Stimulated activated naive B cell treated with anti-CD40 and anti-IgM and Interleukin-4, amounts not matched to agents 10 μg/mL and 1 μg/mL and 100 μg/mL, for 72 hours (primary cell): ENCODE measurements around the gene WNT9A.

Experiments used
- ATAC-seq, 2 donors: fragments of 150-1000 bp; cut with Tn5 transposase; replicated peaks; 2 replicates each; pipeline ENCODE4 v1.10.0; 2021; ENCODE audit warnings: moderate library complexity in 1 of 2
- DNase-seq: peaks from one replicate; pipeline ENCODE4 v3.0.0; 2021
- H3K27ac Mint-ChIP-seq: one replicate; pipeline ENCODE4 v1.8.0; 2022; ENCODE audit warnings: mild to moderate bottlenecking, mixed read lengths
- H3K27me3 Mint-ChIP-seq, 2 donors: one replicate each; pipeline ENCODE4 v1.8.0; 2022; ENCODE audit warnings: mixed read lengths in 2 of 2
- H3K36me3 Mint-ChIP-seq, 2 donors: one replicate each; pipeline ENCODE4 v1.8.0; 2022; ENCODE audit warnings: mixed read lengths in 2 of 2, mild to moderate bottlenecking in 1 of 2
- H3K4me1 Mint-ChIP-seq, 2 donors: one replicate each; pipeline ENCODE4 v1.8.0; 2022; ENCODE audit warnings: mixed read lengths in 2 of 2, mild to moderate bottlenecking in 1 of 2
- H3K4me3 Mint-ChIP-seq, 2 donors: one replicate each; pipeline ENCODE4 v1.8.0; 2022; ENCODE audit warnings: mild to moderate bottlenecking in 2 of 2, mixed read lengths in 2 of 2, moderate library complexity in 1 of 2
- H3K9me3 Mint-ChIP-seq, 2 donors: one replicate each; pipeline ENCODE4 v1.8.0; 2022; ENCODE audit warnings: mixed read lengths in 2 of 2, mild to moderate bottlenecking in 1 of 2

Gene WNT9A

DNA sequence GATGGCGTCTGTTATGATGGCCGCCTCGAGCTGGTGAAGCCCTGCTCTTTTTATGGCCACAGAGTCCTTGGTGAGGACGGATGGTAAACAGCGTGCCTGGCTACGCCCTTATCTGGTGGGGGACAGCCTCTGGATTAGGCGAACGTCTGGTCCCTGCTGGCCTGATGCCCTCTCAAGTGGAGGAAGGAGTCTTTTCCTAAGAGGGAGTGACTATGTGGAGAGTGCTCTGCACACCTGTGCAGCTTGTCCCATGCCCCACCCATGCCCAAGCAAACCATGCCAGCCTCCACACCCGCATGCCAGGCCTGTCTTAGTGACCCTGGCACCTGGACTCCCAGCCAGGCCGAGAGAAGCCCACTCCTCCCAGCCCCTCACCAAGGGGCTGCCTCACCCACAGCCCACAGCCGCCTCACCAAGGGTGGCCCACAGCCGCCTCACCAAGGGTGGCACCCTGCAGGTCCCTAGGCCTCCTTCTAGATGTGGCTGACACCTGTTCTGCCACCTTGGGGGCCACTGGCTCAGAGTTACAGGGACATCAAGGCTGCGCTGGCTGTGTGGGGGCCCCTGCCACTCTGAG, 40.2 kb downstream of the WNT9A start:
- H3K27me3 Mint-ChIP-seq: peaks cover 19 to 30% of the 10 kb centered on the region in 2 donors
- no peaks in the 10 kb centered on the region for H3K36me3 Mint-ChIP-seq
- DNase-seq: no peak
- H3K27ac Mint-ChIP-seq: no peak overlapping the region
- no peaks in the 10 kb centered on the region for H3K4me1 Mint-ChIP-seq
- H3K4me3 Mint-ChIP-seq: no peak overlapping the region
- ATAC-seq: no peak
- no peaks in the 10 kb centered on the region for H3K9me3 Mint-ChIP-seq

DNA sequence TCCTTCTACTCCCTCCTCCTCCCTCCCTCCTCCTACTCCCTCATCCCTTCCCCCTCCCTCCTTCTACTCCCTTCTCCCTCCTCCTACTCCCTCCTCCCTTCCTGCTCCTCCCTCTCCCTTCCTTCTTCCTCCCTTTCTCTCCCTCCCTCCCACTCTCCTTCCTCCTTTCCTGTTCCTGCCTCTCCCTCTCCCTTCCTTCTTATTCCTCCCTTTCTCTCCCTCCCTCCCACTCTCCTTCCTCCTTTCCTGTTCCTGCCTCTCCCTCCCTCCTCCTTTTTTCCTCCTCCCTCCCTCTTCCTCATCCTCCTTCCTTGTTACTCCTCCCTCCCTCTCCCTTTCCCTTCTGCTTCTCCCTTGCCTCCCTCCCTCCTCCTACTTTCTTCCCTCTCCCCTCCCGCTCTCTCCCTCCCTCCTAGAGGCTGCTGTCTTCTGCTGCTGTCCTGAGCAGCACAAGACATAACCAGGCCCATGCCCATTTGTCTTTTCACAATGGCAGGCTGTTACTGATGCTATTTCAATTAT, 41.1 kb downstream of the WNT9A start:
- Mint-ChIP-seq H3K27me3 (peaks cover 14 to 24% of the 10 kb centered on the region in 2 donors), H3K4me3 (no peak overlapping the region)
- no peak for ATAC-seq

DNA sequence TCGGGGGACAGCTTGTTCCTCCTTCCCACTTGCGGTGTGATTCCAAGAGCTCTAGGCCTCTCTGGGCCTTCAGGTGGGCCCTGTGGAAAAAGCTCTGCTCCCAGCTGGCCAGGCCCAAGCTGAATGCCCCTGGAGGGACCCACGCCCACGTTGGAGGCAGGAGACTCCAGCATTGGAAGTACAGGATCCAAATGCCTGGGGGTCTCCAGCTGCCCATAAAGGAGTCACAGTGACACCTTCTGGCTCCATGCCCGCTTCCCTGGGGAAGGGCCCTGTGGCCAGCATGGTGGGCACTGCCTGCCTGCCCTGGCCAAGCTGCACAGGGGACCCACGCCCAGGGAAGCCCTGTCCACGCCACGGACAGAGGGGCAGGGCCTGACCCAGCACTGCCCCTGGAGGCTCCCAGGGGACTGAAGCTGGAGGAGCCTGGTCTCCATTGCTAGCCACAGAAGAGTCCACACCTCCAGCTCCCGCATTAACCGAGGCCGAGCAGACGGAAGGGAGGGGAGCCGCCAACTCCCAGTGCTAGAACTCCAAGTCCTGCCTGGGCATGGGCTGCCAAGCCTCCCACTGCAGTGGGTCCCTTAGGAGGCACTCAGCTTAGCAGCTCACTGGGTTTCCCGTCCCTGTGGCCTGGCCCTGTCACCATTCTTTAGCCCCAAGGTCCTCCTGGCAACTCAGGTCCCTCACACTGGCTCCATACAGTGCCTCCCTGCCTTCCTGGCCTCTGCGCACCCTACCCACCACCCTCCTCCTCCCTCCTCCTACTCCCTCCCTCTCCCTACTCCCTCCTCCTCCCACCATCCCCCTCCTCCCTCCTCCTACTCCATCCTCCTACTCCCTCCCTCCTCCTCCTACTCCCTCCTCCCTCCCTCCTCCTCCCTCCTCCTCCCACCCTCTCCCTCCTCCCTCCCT, 41.9 kb downstream of the WNT9A start:
- Mint-ChIP-seq H3K27ac (no peak overlapping the region), H3K4me1 (no peaks in the 10 kb centered on the region), H3K9me3 (no peaks in the 10 kb centered on the region), H3K36me3 (no peaks in the 10 kb centered on the region), H3K4me3 (no peak overlapping the region), H3K27me3 (peaks cover 14 to 23% of the 10 kb centered on the region in 2 donors)
- ATAC-seq (peak in 1 of 2 donors; percentile 34), DNase-seq (no peak)

More for the DNA sequence above, 41.1 kb downstream of the WNT9A start:
- Mint-ChIP-seq H3K27ac (no peak overlapping the region), H3K9me3 (no peaks in the 10 kb centered on the region), H3K36me3 (no peaks in the 10 kb centered on the region), H3K4me1 (no peaks in the 10 kb centered on the region)
- no peak for DNase-seq

DNA sequence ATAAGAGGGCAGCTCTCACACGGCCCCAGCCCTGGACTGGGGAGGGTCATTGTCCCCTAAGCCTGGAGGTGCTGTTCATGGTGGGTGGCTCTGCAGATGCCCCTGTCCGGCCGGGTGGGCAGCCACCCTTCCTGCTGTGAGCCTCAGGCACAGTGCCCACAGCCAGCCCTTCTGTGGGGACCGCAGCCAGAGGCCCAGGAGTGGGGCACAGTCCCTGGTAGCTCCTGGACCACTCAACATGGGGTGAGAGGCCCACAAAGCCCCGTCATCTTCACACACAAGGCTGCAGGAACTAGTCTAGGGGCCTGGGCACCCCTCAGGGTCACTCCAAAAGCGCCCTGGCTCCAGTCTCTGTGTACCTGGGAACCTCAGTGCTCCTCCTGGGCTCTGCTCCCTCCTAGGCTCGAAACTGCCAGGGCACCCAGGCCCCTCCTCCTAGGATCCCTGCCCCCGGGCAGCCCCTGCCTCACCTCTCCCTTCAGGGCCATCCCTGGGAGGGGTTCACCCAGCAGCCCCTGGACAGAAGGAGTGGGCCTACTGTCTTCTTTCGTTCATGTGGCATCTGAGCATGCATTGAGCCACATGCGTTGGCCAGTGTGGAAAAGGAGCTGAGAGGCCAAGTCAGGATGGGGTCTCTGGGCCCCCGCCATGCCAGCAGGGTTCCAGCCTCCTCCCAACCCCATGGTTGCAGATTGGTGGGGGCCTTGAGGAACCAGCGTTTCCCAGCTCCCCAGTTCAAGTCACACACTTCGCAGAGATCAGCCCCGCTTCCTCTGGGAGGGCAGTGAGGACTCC, 43.0 kb downstream of the WNT9A start:
- Mint-ChIP-seq H3K36me3 (no peaks in the 10 kb centered on the region), H3K27ac (no peak overlapping the region)

DNA sequence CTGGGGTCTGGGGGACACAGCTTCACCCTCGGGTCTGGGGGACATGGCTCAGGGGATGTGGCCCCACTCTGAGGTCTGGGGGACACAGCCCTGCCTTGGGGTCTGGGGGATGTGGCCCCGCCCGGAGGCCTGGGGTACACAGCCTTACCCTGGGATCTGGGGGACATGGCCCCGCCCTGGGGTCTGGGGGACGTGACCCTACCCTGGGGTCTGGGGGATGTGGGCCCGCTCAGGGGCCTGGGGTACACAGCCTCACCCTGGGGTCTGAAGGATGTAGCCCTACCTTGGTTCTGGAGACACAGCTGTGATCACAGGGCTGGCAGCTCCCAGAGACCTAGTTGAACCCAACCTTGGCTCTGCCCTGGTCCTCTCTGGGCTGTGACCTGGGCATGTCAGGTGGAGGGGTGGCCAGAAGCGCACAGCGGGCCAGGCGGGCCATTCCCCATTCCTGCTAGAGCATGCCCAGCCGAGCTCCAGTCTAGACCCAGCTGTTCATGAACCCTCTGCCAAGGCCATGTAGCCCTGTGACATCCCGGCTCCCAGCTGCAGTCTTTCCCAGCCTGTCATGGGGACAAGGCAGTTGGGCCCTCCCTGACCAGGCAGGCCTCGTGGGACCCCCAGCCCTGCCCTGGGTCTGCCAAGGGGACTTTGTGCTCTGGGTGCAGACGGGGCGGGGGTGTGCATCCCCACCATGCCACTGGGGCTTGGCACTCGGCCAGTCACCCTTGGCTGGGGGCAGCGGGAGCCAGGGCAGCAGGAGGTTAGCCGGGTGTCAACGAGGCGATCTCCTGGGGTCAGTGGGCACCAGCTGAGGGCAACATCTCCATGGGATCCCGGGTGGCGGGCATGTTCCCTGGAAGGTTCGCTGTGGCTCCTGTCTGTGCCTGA, 43.9 kb downstream of the WNT9A start:
- H3K27me3 Mint-ChIP-seq: peaks cover 8 to 11% of the 10 kb centered on the region in 2 donors
- peaks cover 0 to 3% of the 10 kb centered on the region in 2 donors for H3K4me1 Mint-ChIP-seq
- no peak overlapping the region for H3K27ac Mint-ChIP-seq
- ATAC-seq (no peak), DNase-seq (no peak)
- H3K9me3 Mint-ChIP-seq: no peaks in the 10 kb centered on the region
- H3K4me3 Mint-ChIP-seq: no peak overlapping the region
- H3K36me3 Mint-ChIP-seq: no peaks in the 10 kb centered on the region

More for the DNA sequence above, 43.0 kb downstream of the WNT9A start:
- H3K4me1 Mint-ChIP-seq: no peaks in the 10 kb centered on the region
- H3K9me3 Mint-ChIP-seq: no peaks in the 10 kb centered on the region
- no peak overlapping the region for H3K4me3 Mint-ChIP-seq
- DNase-seq: no peak
- peaks cover 14 to 18% of the 10 kb centered on the region in 2 donors for H3K27me3 Mint-ChIP-seq
- ATAC-seq: no peak

DNA sequence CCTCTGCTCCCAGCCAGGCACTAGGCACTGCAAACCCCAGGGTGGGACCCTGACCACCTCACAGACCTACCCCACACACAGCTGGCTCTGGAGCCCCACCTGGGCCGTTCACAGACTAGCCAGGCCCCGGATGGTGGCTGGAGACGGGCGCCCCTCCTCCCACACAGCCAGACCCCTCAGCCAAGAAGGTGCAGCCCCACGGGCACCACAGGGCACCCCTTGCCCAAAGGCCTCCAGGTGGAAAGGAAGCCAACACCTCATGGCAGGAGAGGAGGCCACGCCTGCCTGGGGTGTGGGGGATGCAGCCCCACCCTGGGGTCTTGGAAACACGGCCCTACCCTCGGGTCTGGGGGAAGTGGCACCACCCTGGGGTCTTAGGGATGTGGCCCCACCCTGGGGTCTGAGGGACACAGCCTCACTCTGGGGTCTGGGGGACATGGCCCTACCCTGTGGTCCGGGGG, 44.6 kb downstream of the WNT9A start:
- Mint-ChIP-seq H3K4me3 (no peak overlapping the region), H3K36me3 (no peaks in the 10 kb centered on the region), H3K9me3 (no peaks in the 10 kb centered on the region), H3K27me3 (peaks cover 6 to 8% of the 10 kb centered on the region in 2 donors), H3K27ac (no peak overlapping the region), H3K4me1 (peaks cover 0 to 3% of the 10 kb centered on the region in 2 donors)
- ATAC-seq (no peak), DNase-seq (no peak)

DNA sequence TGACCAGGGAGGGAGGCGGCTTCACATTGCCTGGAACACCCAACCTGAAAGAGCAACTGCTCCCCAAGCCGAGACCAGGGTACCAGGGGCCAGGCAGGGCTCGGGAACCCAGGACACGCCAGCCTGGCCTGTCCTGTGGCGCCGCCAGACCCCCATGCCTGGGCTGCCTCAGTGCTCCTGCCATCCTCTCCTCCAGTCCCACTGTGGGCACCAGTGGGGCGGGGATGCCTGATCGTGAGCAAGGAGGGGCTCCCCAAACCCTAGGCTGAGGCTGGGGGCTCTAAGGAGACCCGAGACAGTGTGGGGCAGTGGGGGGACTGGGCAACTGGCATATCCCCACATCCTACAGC, 45.1 kb downstream of the WNT9A start:
- Mint-ChIP-seq H3K27me3 (peaks cover 6 to 8% of the 10 kb centered on the region in 2 donors), H3K36me3 (no peaks in the 10 kb centered on the region), H3K4me3 (no peak overlapping the region), H3K4me1 (peaks cover 0 to 3% of the 10 kb centered on the region in 2 donors), H3K27ac (no peak overlapping the region), H3K9me3 (no peaks in the 10 kb centered on the region)
- ATAC-seq: no peak
- no peak for DNase-seq

DNA sequence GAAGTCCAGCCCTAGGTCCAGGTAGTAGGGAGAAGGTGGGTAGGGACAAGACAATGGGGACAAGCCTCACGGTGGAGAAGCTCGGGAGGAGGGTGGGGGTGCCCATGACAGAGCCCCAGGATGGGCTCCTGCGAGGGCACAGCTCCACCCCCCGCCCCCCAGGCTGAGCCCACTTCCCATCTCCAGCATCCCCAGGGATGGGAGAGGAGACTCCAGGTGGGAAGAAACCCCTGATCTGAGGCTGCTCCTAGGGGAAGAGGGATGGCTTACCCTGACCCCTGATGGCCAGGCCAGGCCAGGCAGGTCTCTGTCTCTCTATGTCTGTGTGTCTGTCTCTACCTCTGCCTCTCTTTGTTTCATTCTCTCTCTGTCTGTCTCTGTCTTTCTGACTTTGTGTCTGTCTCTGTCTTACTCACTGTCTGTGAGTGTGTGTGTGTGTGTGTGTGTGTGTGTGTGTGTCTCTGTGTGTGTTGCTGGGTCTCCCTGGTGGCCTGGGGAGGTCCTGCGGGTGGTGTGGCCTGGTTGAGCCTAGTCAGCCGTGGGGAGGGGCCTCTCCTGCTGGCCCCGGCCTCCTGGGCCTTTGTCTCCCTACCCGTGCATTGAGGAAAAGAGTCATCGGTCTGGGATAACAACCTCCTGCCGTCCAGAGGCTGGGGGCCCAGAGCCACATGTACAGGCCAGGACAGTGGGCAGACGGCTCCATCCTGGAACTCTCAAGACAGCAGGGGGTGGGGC, 45.7 kb downstream of the WNT9A start:
- Mint-ChIP-seq H3K27me3 (peaks cover 3 to 5% of the 10 kb centered on the region in 2 donors), H3K9me3 (no peaks in the 10 kb centered on the region), H3K27ac (no peak overlapping the region), H3K4me3 (no peak overlapping the region), H3K36me3 (no peaks in the 10 kb centered on the region), H3K4me1 (peaks cover 0 to 3% of the 10 kb centered on the region in 2 donors)
- ATAC-seq (peak; percentile 32 to 38), DNase-seq (no peak)

DNA sequence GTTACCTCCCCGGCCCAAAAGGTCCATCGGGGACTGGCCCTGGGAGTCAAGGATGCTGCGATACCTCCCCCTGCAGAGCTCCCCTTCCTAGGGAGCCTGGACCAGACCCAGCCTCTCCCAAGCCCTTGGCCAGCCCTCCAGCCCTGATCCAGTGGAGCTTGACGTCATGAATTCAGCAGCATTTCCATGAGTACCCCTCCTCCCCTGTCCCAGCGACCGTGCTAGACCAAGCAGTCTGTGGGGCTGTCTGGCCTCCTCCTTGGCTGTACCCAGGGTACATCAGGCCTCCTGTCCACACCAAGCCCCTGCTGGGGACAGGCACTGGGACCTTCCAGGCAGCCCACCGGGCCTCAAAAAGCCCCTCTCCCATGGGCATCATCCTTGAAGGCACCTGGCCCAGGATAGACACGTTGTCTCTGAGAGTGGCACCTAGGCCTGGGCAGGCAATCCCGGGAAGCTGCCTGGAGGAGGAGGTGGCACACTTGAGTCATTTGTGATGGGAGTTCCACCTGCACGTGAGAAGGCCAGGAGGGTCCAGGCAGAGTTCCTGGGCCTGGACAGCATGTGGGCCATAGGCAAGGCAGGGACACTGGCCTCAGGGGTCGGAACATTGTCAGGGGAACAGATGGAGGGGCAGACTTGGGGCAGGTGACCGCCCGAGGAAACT, 46.4 kb downstream of the WNT9A start:
- Mint-ChIP-seq H3K27me3 (no peaks in the 10 kb centered on the region), H3K36me3 (no peaks in the 10 kb centered on the region), H3K27ac (no peak overlapping the region), H3K4me1 (peaks cover 0 to 3% of the 10 kb centered on the region in 2 donors), H3K4me3 (no peak overlapping the region), H3K9me3 (no peaks in the 10 kb centered on the region)
- no peak for ATAC-seq
- DNase-seq: no peak

DNA sequence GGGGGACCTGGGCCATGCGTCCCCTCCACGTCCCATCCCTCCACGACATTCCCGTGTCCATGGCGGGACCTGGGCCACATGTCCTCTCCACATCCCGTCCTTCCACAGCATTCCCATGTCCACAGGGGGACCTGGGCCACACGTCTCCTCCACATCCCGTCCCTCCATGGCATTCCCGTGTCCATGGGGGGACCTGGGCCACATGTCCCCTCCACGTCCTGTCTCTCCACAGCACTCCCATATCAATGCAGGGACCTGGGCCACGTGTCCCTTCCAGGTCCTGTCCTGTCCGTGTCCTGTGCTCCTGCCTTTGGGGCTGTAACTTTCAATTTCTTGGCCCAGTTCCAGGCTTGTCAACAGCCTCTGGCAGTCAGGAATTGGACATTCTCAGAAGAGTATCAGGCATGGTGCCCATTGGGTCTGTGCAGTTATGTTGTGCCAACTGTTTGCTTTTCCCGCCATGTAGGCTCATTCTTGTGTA, 47.1 kb downstream of the WNT9A start:
- Mint-ChIP-seq H3K4me3 (no peak overlapping the region), H3K27ac (no peak overlapping the region), H3K36me3 (no peaks in the 10 kb centered on the region), H3K9me3 (no peaks in the 10 kb centered on the region), H3K27me3 (no peaks in the 10 kb centered on the region), H3K4me1 (peaks cover 0 to 3% of the 10 kb centered on the region in 2 donors)
- ATAC-seq: no peak
- DNase-seq: no peak

DNA sequence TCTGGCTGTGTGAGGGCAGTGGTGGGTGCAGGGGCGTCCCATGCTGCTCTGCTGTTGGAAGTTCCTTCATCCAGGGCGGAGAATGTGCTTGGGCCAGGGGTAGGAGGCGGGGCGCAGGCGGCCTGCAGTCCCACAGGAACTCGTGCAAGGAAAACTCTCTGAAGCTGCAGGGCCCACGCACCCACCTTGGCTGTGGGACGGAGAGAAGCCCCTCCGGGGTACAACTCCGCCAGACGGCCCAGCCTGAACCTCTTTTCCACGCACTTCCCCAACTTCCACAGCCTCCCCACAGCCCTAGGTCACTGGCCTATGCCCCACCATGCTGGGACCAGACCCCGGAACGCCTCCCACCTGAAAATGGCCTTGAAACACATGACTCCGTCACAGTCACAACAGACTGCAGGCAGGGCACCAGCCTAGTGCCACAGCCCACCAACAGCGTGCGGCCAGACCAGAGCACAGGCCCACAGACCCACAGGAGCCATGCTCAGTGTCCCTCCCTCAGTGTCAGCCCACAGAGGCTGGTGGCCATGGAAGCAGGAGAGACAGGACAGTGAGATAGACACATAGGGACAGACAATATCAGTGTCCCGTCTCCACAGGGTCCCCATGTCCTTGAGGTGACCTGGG, 47.8 kb downstream of the WNT9A start:
- no peaks in the 10 kb centered on the region for H3K36me3 Mint-ChIP-seq
- no peaks in the 10 kb centered on the region for H3K9me3 Mint-ChIP-seq
- no peak for DNase-seq
- no peak overlapping the region for H3K4me3 Mint-ChIP-seq
- H3K27ac Mint-ChIP-seq: peak overlapping the region; percentile 49
- no peak for ATAC-seq
- peaks cover 0 to 3% of the 10 kb centered on the region in 2 donors for H3K4me1 Mint-ChIP-seq
- H3K27me3 Mint-ChIP-seq: no peaks in the 10 kb centered on the region

DNA sequence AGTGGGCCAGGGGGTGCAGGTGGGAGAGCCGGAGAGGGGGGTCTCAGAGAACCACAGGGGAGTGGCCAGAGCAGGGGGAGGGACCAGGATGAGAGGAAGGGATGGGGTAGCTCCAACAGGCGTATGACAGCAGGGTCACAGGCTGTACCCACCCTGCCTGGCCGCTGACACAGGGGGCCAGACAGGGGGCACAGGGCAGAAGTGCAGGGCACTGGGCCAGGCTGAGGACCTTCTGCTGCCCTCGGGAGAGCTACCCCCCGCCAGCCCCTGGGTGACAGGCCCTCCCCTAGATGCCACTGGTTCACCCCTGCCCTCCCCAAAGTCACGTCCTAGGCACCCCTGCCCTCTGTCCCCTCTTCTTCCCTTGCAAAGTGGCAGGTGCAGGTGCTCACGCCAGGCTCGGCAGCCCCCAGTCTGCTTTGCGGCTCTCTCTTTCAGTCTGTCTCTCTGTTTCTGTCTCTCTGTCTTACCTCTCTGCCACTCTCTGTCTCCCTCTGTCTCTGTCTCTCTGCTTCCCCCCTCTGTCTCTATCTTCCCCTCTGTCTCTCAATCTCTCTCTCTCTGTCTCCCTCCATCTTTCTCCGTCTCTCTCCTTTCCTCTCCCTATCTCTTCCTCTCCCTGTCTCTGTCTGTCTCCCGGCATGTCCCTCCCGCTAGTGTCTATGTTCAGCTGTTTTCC, 48.5 kb downstream of the WNT9A start:
- no peaks in the 10 kb centered on the region for H3K36me3 Mint-ChIP-seq
- H3K4me3 Mint-ChIP-seq: no peak overlapping the region
- no peaks in the 10 kb centered on the region for H3K27me3 Mint-ChIP-seq
- H3K9me3 Mint-ChIP-seq: no peaks in the 10 kb centered on the region
- ATAC-seq: peak in 1 of 2 donors; percentile 12
- H3K4me1 Mint-ChIP-seq: peaks cover 0 to 3% of the 10 kb centered on the region in 2 donors
- H3K27ac Mint-ChIP-seq: peak overlapping the region; percentile 49
- DNase-seq: no peak
